A549 (cell line): ENCODE data around the gene TUBGCP3. TPM values are rescaled to one million over a fixed set of nuclear protein-coding genes. Genes with fewer than 3 reads are reported as not detected.

Source experiments
- ATAC-seq, 2 experiments: fragments of 200-7000 bp in 1 of 2; fragments of >200 bp in 1 of 2; cut with Nextera tagmentation in 1 of 2; cut with Tn5 transposase in 1 of 2; 3 replicates each; pipeline versions ENCODE4 v1.8.0 to v1.9.1; 2018 to 2020; ENCODE audit warnings: mild to moderate bottlenecking in 1 of 2, moderate library complexity in 1 of 2
- CTCF ChIA-PET: fragments of 300-600 bp; sonication (Branson Sonifier 250); formaldehyde crosslinking; extraction: SDS; loops from one replicate; lab custom pipeline; 2021; ENCODE audit warnings: antibody characterized with exemption, inconsistent platforms; lab: Yijun Ruan, JAX
- POLR2A ChIA-PET: fragments of 350-600 bp; formaldehyde crosslinking; extraction: SDS; loops from one replicate; lab custom pipeline; 2021; ENCODE audit warnings: antibody characterized with exemption, inconsistent platforms; lab: Yijun Ruan, JAX
- DNase-seq, 2 experiments: peaks; one replicate each; pipeline versions ENCODE4 v3.0.0 to v3.0.0-alpha.2; 2011 to 2016; ENCODE audit warnings: low read depth in 1 of 2, low spot score in 1 of 2
- FAIRE-seq: peaks from 2 replicates; lab custom pipeline; 2011; peaks lifted over from hg19 to GRCh38; lab: Jason Lieb, UNC
- H3K27ac ChIP-seq, 2 experiments: fragments of >200 bp; sonication (Bioruptor Twin); formaldehyde crosslinking; 3 replicates each; pipeline ENCODE4 v1.5.1; 2016 to 2017
- H3K4me1 ChIP-seq: fragments of >200 bp; sonication (Bioruptor Twin); formaldehyde crosslinking; 3 replicates; pipeline ENCODE4 v1.6.1; 2016
- H3K4me2 ChIP-seq: fragments of >200 bp; sonication (Bioruptor Twin); formaldehyde crosslinking; 3 replicates; pipeline ENCODE4 v1.6.1; 2016
- H3K4me3 ChIP-seq: fragments of >200 bp; sonication (Bioruptor Twin); formaldehyde crosslinking; 3 replicates; pipeline ENCODE4 v1.5.1; 2016
- H3K9me3 ChIP-seq: fragments of >200 bp; sonication (Bioruptor Twin); formaldehyde crosslinking; 3 replicates; pipeline ENCODE4 v1.6.1; 2016
- CBX8 ChIP-seq: fragments of 200-600 bp; sonication (generic); IDR thresholded peaks from 2 replicates; pipeline ENCODE4 v1.6.1; 2016
- CEBPB ChIP-seq, 2 experiments: fragments of >200 bp in 1 of 2; sonication (Bioruptor Twin) in 1 of 2; formaldehyde crosslinking in 1 of 2; IDR thresholded peaks; 2 replicates each; pipeline ENCODE4 v1.6.1; 2012 to 2016
- E2F6 ChIP-seq: IDR thresholded peaks from 2 replicates; pipeline ENCODE4 v1.6.1; 2012; ENCODE audit warnings: low read depth, borderline replicate concordance
- EHMT2 ChIP-seq: fragments of 200-600 bp; sonication (generic); IDR thresholded peaks from 2 replicates; pipeline ENCODE4 v1.6.1; 2016; ENCODE audit warnings: antibody characterized with exemption, low read depth, mild to moderate bottlenecking, moderate library complexity
- EP300 ChIP-seq, 2 experiments: fragments of >200 bp; sonication (Bioruptor Twin); formaldehyde crosslinking; IDR thresholded peaks; 2 replicates in 1 of 2; 3 replicates in 1 of 2; pipeline ENCODE4 v1.6.1; 2016 to 2017
- FOXS1 ChIP-seq: fragments of 250-450 bp; sonication (Bioruptor Pico); IDR thresholded peaks from 2 replicates; pipeline ENCODE4 v1.5.0; 2020; ENCODE audit warnings: mild to moderate bottlenecking, moderate library complexity
- GATA3 ChIP-seq: IDR thresholded peaks from 2 replicates; pipeline ENCODE4 v1.6.1; 2012; ENCODE audit warnings: borderline replicate concordance
- HEYL ChIP-seq: fragments of 250-450 bp; sonication (Bioruptor Pico); IDR thresholded peaks from 2 replicates; pipeline ENCODE4 v1.8.0; 2021; ENCODE audit warnings: mild to moderate bottlenecking, moderate library complexity
- JUN ChIP-seq, 2 experiments: fragments of >200 bp; sonication (Bioruptor Twin); formaldehyde crosslinking; IDR thresholded peaks; 2 replicates in 1 of 2; 3 replicates in 1 of 2; pipeline ENCODE4 v1.6.1; 2016 to 2017
- KDM1A ChIP-seq: fragments of 200-600 bp; sonication (generic); IDR thresholded peaks from 2 replicates; pipeline ENCODE4 v1.6.1; 2016; ENCODE audit warnings: low read depth, mild to moderate bottlenecking
- KDM5A ChIP-seq: fragments of 200-600 bp; sonication (generic); IDR thresholded peaks from 2 replicates; pipeline ENCODE4 v1.6.1; 2016; ENCODE audit warnings: antibody characterized with exemption, mild to moderate bottlenecking
- NFE2L2 ChIP-seq: fragments of 150-350 bp; conservative IDR thresholded peaks from 2 replicates; pipeline ENCODE4 v1.6.1; 2014; ENCODE audit warnings: low read length
- RAD21 ChIP-seq, 2 experiments: fragments of >200 bp in 1 of 2; sonication (Bioruptor Twin) in 1 of 2; formaldehyde crosslinking in 1 of 2; IDR thresholded peaks in 1 of 2; conservative IDR thresholded peaks in 1 of 2; 2 replicates in 1 of 2; 3 replicates in 1 of 2; pipeline ENCODE4 v1.6.1; 2012 to 2018; ENCODE audit warnings: inconsistent platforms in 1 of 2
- SMC3 ChIP-seq: fragments of >200 bp; sonication (Bioruptor Twin); formaldehyde crosslinking; IDR thresholded peaks from 3 replicates; pipeline ENCODE4 v1.6.1; 2018; ENCODE audit warnings: inconsistent platforms
- TFCP2L1 ChIP-seq: fragments of 250-450 bp; sonication (Bioruptor Pico); IDR thresholded peaks from 2 replicates; pipeline ENCODE4 v1.5.0; 2021; ENCODE audit warnings: mild to moderate bottlenecking
- ZC3H11A ChIP-seq: fragments of 450-650 bp; IDR thresholded peaks from 2 replicates; pipeline ENCODE4 v1.6.1; 2014; ENCODE audit warnings: antibody characterized with exemption, mild to moderate bottlenecking
- ZSCAN20 ChIP-seq: fragments of 250-450 bp; sonication (Bioruptor Pico); IDR thresholded peaks from 2 replicates; pipeline ENCODE4 v1.8.0; 2022; ENCODE audit warnings: mild to moderate bottlenecking, moderate library complexity
- WGBS: methylation state at CpG from one replicate; pipeline ENCODE4 v1.1.6; 2017; ENCODE audit errors: missing lambda C conversion rate; 5-methylcytosine and 5-hydroxymethylcytosine counted together
- polyA plus RNA-seq, 4 experiments: library from polyadenylated mRNA; depleted of rRNA in 3 of 4; stranded (reverse); fragments of >200 nt; fragmentation: RNase III in 1 of 4; extraction: RNeasy Plus Mini Kit Qiagen cat#74134 plus additional on column Dnase treatment in 1 of 4; gene quantifications; 2 replicates in 3 of 4; 3 replicates in 1 of 4; pipeline ENCODE4 v1.2.3, GENCODE V29; 2011 to 2017
- TF ChIP-seq, protein P1 (sequence below): fragments of >200 bp; sonication (Bioruptor Twin); formaldehyde crosslinking; IDR thresholded peaks from 3 replicates; pipeline ENCODE4 v1.6.1; 2016

The TUBGCP3 gene
- polyA plus RNA-seq, 2 of the 4 experiments (the other 2 are of a cell fraction), result 15.9 to 21.3 TPM

DNA sequence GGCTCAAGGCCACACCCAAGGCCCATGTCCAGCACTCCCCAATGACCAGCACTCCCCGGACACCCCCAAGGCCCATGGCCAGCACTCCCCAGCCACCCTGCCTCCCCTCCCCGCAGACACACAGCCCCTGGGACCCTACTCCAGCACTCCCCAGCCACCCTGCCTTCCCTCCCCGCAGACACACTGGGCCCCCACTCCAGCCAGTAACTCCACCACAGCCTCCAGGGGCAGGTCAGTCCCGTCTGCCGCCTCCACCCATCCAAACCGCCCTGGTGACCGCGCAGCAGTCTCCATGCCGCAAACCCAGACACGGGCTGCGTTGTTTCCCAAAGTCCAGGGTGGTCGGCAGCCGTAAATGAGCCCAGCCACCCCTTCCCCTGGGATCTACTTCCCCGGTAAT lies 141.1 kb downstream of the TUBGCP3 start:
- ATAC-seq (no peak), FAIRE-seq (no peak), DNase-seq (no peak)
- POLR2A ChIA-PET, result no interaction called here
- WGBS, result 68% methylated on average over 6 of the region's 14 CpGs
- TF ChIP-seq NFE2L2 (no peak), SMC3 (no peak)
- H3K4me3 ChIP-seq, result no peak overlapping the region
- no peaks in the 10 kb centered on the region for H3K9me3 ChIP-seq
- CTCF ChIA-PET, result interaction anchor here (8.4 kb wide), 1 partner anchor 972 kb away, joined by 113 read pairs; no protein-coding TSS in a partner anchor
- no peak overlapping the region for H3K27ac ChIP-seq
- no peaks in the 10 kb centered on the region for H3K4me1 ChIP-seq
- no peak overlapping the region for H3K4me2 ChIP-seq

DNA sequence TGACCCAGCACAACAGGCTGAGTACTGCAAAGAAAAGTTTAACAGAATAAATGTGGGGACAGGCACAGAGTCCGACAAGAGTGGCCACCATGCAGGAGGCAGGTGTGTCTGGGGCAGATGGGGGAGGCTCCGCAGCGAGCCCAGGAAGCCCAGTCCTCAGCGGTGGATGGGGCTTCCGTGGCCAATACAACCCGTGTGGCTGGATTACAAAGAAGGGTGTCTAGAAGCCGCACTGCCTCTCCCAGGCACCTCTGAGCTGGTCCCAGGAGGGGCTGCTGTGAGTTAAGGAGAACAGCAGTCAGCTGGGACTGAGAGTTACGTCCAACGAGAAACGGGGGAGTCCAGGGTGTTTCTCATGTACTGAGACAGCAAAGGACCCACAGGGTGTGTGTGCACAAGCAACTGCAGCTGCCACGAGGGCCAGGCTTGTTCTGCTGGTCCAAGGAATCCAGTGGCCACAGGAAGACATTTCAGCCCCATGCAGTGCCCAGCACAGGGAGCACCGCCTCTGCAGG lies 141.5 kb downstream of the TUBGCP3 start:
- Histone ChIP-seq H3K4me2 (no peak overlapping the region), H3K27ac (no peak overlapping the region)
- TF ChIP-seq HEYL (CRISPR knock-in tag) (no peak), GATA3 (no peak), KDM5A (no peak)
- TF ChIP-seq, protein P1, sequence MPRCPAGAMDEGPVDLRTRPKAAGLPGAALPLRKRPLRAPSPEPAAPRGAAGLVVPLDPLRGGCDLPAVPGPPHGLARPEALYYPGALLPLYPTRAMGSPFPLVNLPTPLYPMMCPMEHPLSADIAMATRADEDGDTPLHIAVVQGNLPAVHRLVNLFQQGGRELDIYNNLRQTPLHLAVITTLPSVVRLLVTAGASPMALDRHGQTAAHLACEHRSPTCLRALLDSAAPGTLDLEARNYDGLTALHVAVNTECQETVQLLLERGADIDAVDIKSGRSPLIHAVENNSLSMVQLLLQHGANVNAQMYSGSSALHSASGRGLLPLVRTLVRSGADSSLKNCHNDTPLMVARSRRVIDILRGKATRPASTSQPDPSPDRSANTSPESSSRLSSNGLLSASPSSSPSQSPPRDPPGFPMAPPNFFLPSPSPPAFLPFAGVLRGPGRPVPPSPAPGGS, result no peak
- TF ChIP-seq, all 56 proteins: peak for 0
- POLR2A ChIA-PET, result no interaction called here
- no peak overlapping the region for H3K4me3 ChIP-seq
- no peak for FAIRE-seq
- DNase-seq, result no peak
- no peak for ATAC-seq
- H3K9me3 ChIP-seq, result no peaks in the 10 kb centered on the region
- H3K4me1 ChIP-seq, result no peaks in the 10 kb centered on the region
- CTCF ChIA-PET, result interaction anchor here (8.4 kb wide), 1 partner anchor 972 kb away, joined by 113 read pairs; no protein-coding TSS in a partner anchor
- 32% methylated on average over 6 of the region's 12 CpGs for WGBS

DNA sequence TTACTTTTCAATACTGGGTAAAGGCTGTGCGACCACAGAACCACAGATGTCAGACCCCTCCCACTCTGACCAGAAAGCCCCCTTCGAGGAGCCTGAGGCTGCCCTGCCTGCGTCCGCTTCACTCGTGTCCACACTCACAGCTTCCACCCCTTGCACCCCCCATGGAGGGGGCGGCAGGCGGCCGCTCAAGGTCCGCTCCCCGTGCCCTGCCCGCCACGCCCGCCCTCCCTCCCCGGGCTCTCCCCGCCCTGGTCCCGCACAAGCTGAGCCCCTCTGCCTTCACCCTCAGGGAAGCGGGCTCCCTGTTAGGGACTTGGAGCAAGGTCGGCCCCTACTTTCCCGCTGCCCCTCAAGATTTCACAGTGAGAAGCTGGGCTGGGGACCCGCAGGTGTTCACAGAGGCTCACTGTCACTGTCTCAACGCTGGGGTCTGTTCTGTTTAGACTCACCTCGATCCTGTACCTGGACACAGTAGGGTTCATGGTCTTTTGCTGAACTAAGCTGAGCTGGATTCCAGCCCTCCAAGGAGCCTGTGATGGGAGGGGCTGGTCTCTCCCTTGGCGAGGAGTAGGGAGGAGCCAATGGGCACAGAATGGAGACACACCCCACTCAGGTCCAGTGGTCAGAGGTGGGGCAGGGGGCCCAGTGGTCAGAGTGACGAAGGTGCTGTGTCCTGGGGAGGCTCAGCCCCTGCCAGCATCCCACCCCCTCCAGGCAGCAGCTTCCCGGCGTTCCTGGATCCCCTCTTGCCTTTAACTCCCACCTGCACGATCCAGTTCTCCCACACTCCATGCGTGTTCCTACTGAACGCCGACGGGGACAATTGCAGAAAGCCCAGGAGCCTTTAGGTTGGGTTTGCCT lies 142.3 kb downstream of the TUBGCP3 start:
- DNase-seq (no peak), ATAC-seq (no peak), FAIRE-seq (no peak)
- no peak for TF ChIP-seq CEBPB (IDR thresholded peaks at IDR 0.05)
- no peak for TF ChIP-seq ZC3H11A
- TF ChIP-seq GATA3, result no peak
- TF ChIP-seq JUN (IDR thresholded peaks at IDR 0.05), result no peak
- no peak for TF ChIP-seq FOXS1 (CRISPR knock-in tag)
- TF ChIP-seq TFCP2L1, result no peak
- TF ChIP-seq NFE2L2, result no peak
- TF ChIP-seq EHMT2, result no peak
- TF ChIP-seq SMC3, result no peak
- TF ChIP-seq KDM1A, result no peak
- TF ChIP-seq ZSCAN20 (CRISPR knock-in tag), result no peak
- TF ChIP-seq E2F6, result no peak
- TF ChIP-seq RAD21 (conservative IDR thresholded peaks at IDR 0.05 in 1 of 2, IDR thresholded peaks at IDR 0.05 in 1 of 2), result no peak
- TF ChIP-seq EP300 (IDR thresholded peaks at IDR 0.05), result no peak
- TF ChIP-seq CBX8, result no peak
- no peak overlapping the region for H3K27ac ChIP-seq
- H3K4me1 ChIP-seq, result no peaks in the 10 kb centered on the region
- H3K9me3 ChIP-seq, result no peaks in the 10 kb centered on the region
- no peak overlapping the region for H3K4me3 ChIP-seq
- WGBS, result 48% methylated on average over 10 of the region's 31 CpGs
- ChIA-PET POLR2A (interaction anchor here (0.6 kb wide), 1 partner anchor 553 kb away, joined by 3 read pairs; no protein-coding TSS in a partner anchor), CTCF (interaction anchor here (3.1 to 8.4 kb wide), 2 partner anchors 966 to 971 kb away, joined by 16 to 113 read pairs; no protein-coding TSS in a partner anchor)
- H3K4me2 ChIP-seq, result no peak overlapping the region
